ENCODE data around the gene MCF2L. TPM values are rescaled to one million over a fixed set of nuclear protein-coding genes. Genes with fewer than 3 reads are reported as not detected.

The MCF2L gene
- total RNA-seq, 1 donor = 8.0 TPM

DNA sequence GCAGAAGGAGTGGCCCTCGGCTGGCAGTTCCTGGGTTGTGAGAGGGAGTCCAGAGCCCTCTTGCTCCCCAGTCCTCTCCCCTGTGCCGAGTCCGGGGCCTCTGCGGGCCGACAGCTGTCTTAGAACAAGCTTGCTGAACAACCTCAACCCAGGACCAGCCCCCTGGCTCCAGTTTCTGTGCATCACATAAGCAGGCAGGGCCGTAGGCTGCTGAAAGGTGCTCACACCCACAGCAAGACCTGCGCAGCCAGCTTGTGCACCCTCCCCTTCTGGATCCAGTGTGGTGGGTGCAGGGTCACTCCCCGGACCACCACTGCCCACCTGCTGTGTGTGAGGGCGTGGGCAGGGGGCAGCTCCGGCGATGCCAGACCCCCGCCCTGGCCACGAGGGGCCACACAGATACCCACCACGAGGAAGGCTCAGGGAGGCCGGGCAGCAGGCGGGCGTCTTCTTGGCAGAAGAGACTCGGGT lies 111.4 kb downstream of the MCF2L start:
- H3K4me3 ChIP-seq (ENCODE audit: low read depth, low read length) = no peak overlapping the region
- TF ChIP-seq, protein P1, sequence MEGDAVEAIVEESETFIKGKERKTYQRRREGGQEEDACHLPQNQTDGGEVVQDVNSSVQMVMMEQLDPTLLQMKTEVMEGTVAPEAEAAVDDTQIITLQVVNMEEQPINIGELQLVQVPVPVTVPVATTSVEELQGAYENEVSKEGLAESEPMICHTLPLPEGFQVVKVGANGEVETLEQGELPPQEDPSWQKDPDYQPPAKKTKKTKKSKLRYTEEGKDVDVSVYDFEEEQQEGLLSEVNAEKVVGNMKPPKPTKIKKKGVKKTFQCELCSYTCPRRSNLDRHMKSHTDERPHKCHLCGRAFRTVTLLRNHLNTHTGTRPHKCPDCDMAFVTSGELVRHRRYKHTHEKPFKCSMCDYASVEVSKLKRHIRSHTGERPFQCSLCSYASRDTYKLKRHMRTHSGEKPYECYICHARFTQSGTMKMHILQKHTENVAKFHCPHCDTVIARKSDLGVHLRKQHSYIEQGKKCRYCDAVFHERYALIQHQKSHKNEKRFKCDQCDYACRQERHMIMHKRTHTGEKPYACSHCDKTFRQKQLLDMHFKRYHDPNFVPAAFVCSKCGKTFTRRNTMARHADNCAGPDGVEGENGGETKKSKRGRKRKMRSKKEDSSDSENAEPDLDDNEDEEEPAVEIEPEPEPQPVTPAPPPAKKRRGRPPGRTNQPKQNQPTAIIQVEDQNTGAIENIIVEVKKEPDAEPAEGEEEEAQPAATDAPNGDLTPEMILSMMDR (IDR thresholded peaks at IDR 0.05; ENCODE audit: insufficient read depth, low read length) = no peak
- no peak for DNase-seq (ENCODE audit: low read depth)

DNA sequence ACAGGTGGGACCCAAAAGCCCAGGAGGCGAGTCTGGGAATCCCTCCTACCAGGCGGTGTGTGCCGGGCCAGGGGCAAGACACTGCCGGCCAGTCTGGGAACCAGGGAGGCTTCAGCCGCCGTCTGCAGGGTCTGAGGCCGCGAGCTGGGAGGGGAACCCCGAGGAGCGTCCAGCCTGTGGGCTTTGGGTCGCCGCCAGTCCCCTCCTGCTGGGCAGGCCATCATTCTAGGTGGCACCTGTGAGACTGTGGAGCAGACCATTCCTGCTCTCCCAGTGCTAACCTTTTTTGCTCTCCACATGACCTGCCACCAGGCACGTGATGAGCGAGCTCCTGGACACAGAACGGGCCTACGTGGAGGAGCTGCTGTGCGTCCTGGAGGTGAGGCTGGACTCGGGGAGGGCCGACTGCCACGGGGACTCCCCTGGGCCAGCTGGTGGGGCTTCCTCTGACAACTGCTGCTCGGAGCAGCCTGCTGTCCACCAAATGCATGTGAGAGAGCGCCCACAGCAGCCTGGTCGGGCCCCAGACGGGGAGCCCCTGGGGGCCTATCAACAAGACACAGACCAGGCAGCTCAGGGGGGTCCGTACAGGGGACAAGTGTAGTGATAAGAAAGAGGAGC lies 112.0 kb downstream of the MCF2L start:
- TF ChIP-seq, protein P1 (IDR thresholded peaks at IDR 0.05; ENCODE audit: insufficient read depth, low read length) = no peak
- DNase-seq (ENCODE audit: low read depth) = no peak
- H3K4me3 ChIP-seq (ENCODE audit: low read depth, low read length) = no peak overlapping the region

DNA sequence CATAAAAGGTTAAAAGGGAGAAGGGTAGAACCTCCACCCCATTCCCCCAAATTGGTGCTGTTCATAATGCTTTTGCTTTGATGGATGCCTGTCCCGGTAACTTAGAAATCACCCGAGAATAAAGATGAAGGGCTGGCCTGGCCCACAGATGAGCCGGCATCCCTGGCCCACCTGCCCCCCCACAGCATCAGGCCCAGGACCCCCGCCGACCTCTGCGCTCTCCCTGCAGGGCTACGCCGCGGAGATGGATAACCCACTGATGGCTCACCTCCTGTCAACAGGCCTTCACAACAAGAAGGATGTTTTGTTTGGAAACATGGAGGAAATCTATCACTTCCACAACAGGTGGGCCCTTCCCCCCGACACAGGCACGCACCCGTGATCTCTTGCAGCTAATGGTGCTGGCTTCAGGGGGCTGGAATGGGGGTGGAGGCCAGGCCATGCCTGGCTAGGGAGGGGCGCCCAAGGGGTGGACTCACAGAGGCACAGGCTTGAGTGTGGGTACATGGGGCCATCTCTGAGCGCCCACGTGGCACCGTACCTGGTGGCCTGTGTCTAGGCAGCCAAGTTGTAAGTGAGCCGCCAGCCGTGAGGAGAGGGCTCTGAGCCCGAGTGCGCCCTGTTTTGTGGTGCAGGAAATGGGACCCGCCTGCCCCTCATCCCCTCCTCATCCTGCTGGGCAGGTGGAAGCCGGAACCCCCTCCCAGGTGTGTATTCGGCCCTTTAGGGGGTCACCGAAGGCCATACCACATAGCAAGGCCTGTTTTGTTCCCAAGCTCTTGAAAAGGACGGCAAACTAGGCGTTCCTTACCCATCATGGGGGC lies 113.4 kb downstream of the MCF2L start:
- TF ChIP-seq, protein P1 (IDR thresholded peaks at IDR 0.05; ENCODE audit: insufficient read depth, low read length) = no peak
- DNase-seq (ENCODE audit: low read depth) = no peak
- no peak overlapping the region for H3K4me3 ChIP-seq (ENCODE audit: low read depth, low read length)

DNA sequence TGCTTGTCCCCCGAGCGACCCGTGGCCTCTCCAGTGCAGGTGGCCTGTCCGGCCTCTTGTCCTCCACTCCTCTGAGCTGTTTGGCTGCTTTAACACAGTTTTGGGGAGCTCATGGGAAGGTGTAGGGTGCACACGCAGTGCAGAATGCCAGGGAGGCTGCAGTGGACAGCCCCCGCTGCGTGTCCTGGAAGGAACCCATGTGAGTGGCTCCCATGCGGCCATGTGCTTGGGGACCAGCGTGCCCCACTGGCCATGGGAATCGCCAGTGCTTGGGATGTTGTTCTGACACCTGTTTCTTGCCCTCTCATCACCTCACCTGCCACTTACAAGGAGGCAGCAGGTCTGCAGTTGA lies 114.0 kb downstream of the MCF2L start:
- no peak for DNase-seq (ENCODE audit: low read depth)
- H3K4me3 ChIP-seq (ENCODE audit: low read depth, low read length) = no peak overlapping the region
- TF ChIP-seq, protein P1 (IDR thresholded peaks at IDR 0.05; ENCODE audit: insufficient read depth, low read length) = no peak

DNA sequence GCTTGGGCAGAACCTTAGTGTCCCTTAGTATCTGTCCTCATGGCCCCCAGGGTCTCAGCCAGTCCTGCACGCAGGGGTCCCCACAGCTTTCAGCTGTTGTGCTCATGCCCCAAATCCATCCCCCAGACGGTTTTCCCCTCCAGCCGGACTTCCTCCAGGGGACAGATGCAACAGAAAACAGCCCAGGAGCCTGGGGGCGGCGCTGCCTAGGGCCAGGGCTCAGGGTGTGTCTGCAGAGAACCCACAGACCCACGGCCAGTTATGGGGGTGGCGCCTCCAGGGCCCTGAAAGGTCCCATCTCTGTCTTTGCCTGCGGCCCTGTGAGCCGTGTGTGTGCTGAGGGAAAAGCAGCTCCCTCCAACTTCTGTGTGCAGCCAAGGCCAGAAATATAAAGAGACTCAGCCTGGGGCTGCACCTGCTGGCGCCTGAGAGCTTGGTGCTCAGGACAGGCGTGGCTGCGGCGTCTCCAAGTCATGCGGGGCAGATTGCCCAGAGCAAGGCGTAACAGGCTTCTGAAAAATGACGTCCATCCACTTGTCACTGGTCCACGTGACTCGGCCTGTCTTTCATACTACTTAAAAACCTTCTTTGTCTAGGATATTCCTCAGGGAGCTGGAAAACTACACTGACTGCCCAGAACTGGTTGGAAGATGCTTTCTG lies 114.5 kb downstream of the MCF2L start:
- DNase-seq (ENCODE audit: low read depth) = peak; percentile 72
- H3K4me3 ChIP-seq (ENCODE audit: low read depth, low read length) = no peak overlapping the region
- TF ChIP-seq, protein P1 (IDR thresholded peaks at IDR 0.05; ENCODE audit: insufficient read depth, low read length) = no peak

DNA sequence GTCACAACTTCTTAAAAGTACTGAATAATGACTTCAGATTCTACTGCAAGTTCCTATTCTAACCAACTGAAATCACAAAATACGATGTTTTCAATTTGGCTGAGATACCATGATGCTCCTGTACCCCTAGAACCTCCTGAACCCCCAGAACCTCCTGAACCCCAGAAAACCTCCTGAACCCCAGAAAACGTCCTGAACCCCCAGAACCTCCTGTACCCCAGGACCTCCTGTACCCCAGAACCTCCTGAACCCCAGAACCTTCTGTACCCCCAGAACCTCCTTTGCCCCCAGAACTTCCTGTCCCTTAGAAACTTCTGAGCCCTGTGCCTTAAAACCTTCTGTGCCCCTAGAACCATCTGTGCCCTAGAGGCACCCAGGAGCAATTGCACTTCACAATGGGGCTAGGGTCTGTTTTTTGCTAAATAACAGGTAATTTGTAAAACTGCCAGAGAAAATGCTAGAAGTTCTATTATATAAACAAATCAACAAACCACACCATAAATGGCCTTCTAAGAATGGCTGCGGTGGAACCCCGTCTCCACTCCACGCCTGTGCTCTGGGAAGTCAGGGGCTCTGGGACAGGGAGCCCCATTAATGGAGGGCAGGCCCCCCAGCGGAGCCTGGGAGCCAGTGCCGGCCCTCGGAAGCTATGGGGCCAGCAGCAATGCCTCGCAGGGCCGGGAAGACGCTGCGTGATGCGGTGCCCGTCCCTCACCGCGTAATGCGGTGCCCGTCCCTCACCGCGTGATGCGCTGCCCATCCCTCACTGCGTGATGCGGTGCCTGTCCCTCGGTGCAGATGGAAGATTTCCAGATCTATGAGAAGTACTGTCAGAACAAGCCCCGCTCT lies 115.3 kb downstream of the MCF2L start:
- no peak for DNase-seq (ENCODE audit: low read depth)
- H3K4me3 ChIP-seq (ENCODE audit: low read depth, low read length) = no peak overlapping the region
- TF ChIP-seq, protein P1 (IDR thresholded peaks at IDR 0.05; ENCODE audit: insufficient read depth, low read length) = peak; percentile 23
